WTC11 (cell line): Measurements from ENCODE around the gene TMEM120A. TPM values are rescaled to one million over a fixed set of nuclear protein-coding genes. Genes with fewer than 3 reads are reported as not detected.

Source experiments
- ATAC-seq: fragments of 200-7000 bp; cut with Tn5 transposase; 2 replicates; pipeline ENCODE4 v1.10.0; 2021; ENCODE audit warnings: mild to moderate bottlenecking, moderate library complexity
- CTCF ChIA-PET: fragments of 300-600 bp; sonication (Branson Sonifier 250); formaldehyde crosslinking; loops from one replicate; lab custom pipeline; 2021; ENCODE audit warnings: antibody characterized with exemption; lab: Charles Lee
- POLR2A ChIA-PET: fragments of 350-600 bp; sonication (Branson Sonifier 250); formaldehyde crosslinking; loops from one replicate; lab custom pipeline; 2021; ENCODE audit warnings: antibody characterized with exemption; lab: Charles Lee
- DNase-seq: peaks from one replicate; pipeline ENCODE4 v3.0.0; 2021; ENCODE audit warnings: low spot score
- H3K27ac Mint-ChIP-seq: 2 replicates; pipeline ENCODE4 v1.8.0; 2021; ENCODE audit warnings: mixed read lengths
- H3K27me3 Mint-ChIP-seq: 2 replicates; pipeline ENCODE4 v1.8.0; 2021; ENCODE audit warnings: low read depth, mild to moderate bottlenecking, moderate library complexity, mixed read lengths
- H3K36me3 Mint-ChIP-seq: 2 replicates; pipeline ENCODE4 v1.8.0; 2021; ENCODE audit warnings: mixed read lengths
- H3K4me1 Mint-ChIP-seq: 2 replicates; pipeline ENCODE4 v1.8.0; 2022; ENCODE audit warnings: mixed read lengths
- H3K4me3 Mint-ChIP-seq: 2 replicates; pipeline ENCODE4 v1.8.0; 2021; ENCODE audit warnings: mild to moderate bottlenecking, moderate library complexity, mixed read lengths
- H3K9me3 Mint-ChIP-seq: 2 replicates; pipeline ENCODE4 v1.8.0; 2021; ENCODE audit warnings: mixed read lengths
- ETV6 ChIP-seq: sonication (generic); formaldehyde crosslinking; IDR thresholded peaks from 2 replicates; pipeline ENCODE4 v1.8.1; 2022; ENCODE audit warnings: mild to moderate bottlenecking, missing genetic modification reagents
- MXD4 ChIP-seq: fragments of 250-450 bp; sonication (Bioruptor Pico); IDR thresholded peaks from 2 replicates; pipeline ENCODE4 v1.8.0; 2021; ENCODE audit warnings: mild to moderate bottlenecking, moderate library complexity, borderline replicate concordance
- PRRX2 ChIP-seq: fragments of 250-450 bp; sonication (Bioruptor Pico); IDR thresholded peaks from 2 replicates; pipeline ENCODE4 v1.8.0; 2021; ENCODE audit warnings: mild to moderate bottlenecking
- SP1 ChIP-seq: sonication (generic); formaldehyde crosslinking; conservative IDR thresholded peaks from 2 replicates; pipeline ENCODE4 v1.8.1; 2022; ENCODE audit warnings: missing genetic modification reagents
- ZNF396 ChIP-seq: fragments of 250-450 bp; sonication (Bioruptor Pico); IDR thresholded peaks from 2 replicates; pipeline ENCODE4 v1.8.0; 2021; ENCODE audit warnings: mild to moderate bottlenecking, moderate library complexity, borderline replicate concordance
- total RNA-seq: library from RNA; stranded (reverse); gene quantifications from 3 replicates; pipeline ENCODE4 v1.2.3, GENCODE V29; 2021
- TF ChIP-seq, protein P1 (sequence below): sonication (generic); formaldehyde crosslinking; IDR thresholded peaks from 2 replicates; pipeline ENCODE4 v1.8.0; 2022; ENCODE audit warnings: mild to moderate bottlenecking, missing genetic modification reagents
- TF ChIP-seq, protein P2 (sequence below): sonication (generic); formaldehyde crosslinking; conservative IDR thresholded peaks from 2 replicates; pipeline ENCODE4 v1.8.1; 2023; ENCODE audit warnings: mild to moderate bottlenecking, low read depth, missing genetic modification reagents, moderate library complexity
- TF ChIP-seq, protein P3 (sequence below): fragments of 250-450 bp; sonication (Bioruptor Pico); IDR thresholded peaks from 2 replicates; pipeline ENCODE4 v2.1.2; 2022; ENCODE audit warnings: mild to moderate bottlenecking, moderate library complexity
- TF ChIP-seq, protein P4 (sequence below): fragments of 250-450 bp; sonication (Bioruptor Pico); IDR thresholded peaks from 2 replicates; pipeline ENCODE4 v1.9.0; 2021; ENCODE audit warnings: mild to moderate bottlenecking
- TF ChIP-seq, protein P5 (sequence below): sonication (generic); formaldehyde crosslinking; IDR thresholded peaks from 2 replicates; pipeline ENCODE4 v1.8.1; 2023; ENCODE audit warnings: mild to moderate bottlenecking, missing genetic modification reagents

Gene TMEM120A
- total RNA-seq, 1 experiment from 2014 or later = 21.9 TPM

DNA sequence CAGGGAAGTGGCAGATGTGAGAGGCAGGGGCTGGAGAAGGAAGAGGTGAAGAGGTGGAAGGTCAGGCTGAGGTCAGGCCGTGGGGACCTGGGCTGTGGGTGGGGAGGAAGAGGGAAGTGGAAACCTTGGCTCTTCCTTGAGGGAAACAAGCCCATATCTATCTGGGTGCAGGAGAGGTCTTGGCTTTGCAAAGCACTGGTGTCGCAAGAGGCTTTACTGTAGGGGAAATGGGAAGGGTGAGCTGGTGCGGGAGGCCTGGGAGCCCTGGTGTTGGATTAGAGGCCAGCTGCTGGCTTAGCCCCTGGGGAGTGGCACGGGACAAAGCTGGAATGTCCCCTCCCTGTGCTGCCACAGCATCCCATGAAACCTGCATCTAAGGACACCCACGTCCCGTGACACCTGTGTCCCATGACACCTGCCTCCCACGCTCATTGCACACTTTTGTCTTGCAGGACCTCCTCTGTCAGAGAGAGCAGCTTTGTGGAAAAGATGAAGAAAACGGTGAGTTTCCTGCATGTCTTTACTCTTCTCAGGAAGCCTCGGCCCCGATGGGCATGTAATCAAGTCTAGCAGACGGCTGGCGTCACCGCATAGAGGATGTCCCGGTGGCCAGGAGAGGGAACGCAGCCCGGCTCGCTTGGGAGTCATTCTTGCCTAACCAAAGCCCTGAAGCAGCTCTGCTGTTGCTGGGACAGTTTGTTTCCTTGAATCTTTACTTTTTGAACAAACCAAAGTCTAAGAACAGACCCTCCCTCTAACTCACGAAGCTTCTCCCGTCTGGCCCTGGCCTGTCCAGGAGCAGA is 22.2 kb downstream of the TMEM120A start:
- POLR2A ChIA-PET = no interaction called here
- DNase-seq (peak; percentile 59), ATAC-seq (peak; percentile 78)
- H3K9me3 Mint-ChIP-seq = no peaks in the 10 kb centered on the region
- H3K36me3 Mint-ChIP-seq = peaks cover 26% of the 10 kb centered on the region
- no peaks in the 10 kb centered on the region for H3K4me1 Mint-ChIP-seq
- TF ChIP-seq SP1 (CRISPR knock-in tag) (no peak), ZNF396 (CRISPR knock-in tag) (no peak), ETV6 (CRISPR knock-in tag) (no peak), MXD4 (CRISPR knock-in tag) (no peak), PRRX2 (no peak)
- TF ChIP-seq, protein P1, sequence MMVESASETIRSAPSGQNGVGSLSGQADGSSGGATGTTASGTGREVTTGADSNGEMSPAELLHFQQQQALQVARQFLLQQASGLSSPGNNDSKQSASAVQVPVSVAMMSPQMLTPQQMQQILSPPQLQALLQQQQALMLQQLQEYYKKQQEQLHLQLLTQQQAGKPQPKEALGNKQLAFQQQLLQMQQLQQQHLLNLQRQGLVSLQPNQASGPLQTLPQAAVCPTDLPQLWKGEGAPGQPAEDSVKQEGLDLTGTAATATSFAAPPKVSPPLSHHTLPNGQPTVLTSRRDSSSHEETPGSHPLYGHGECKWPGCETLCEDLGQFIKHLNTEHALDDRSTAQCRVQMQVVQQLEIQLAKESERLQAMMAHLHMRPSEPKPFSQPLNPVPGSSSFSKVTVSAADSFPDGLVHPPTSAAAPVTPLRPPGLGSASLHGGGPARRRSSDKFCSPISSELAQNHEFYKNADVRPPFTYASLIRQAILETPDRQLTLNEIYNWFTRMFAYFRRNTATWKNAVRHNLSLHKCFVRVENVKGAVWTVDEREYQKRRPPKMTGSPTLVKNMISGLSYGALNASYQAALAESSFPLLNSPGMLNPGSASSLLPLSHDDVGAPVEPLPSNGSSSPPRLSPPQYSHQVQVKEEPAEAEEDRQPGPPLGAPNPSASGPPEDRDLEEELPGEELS (CRISPR knock-in tag) = no peak
- TF ChIP-seq, protein P2, sequence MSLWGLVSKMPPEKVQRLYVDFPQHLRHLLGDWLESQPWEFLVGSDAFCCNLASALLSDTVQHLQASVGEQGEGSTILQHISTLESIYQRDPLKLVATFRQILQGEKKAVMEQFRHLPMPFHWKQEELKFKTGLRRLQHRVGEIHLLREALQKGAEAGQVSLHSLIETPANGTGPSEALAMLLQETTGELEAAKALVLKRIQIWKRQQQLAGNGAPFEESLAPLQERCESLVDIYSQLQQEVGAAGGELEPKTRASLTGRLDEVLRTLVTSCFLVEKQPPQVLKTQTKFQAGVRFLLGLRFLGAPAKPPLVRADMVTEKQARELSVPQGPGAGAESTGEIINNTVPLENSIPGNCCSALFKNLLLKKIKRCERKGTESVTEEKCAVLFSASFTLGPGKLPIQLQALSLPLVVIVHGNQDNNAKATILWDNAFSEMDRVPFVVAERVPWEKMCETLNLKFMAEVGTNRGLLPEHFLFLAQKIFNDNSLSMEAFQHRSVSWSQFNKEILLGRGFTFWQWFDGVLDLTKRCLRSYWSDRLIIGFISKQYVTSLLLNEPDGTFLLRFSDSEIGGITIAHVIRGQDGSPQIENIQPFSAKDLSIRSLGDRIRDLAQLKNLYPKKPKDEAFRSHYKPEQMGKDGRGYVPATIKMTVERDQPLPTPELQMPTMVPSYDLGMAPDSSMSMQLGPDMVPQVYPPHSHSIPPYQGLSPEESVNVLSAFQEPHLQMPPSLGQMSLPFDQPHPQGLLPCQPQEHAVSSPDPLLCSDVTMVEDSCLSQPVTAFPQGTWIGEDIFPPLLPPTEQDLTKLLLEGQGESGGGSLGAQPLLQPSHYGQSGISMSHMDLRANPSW (CRISPR knock-in tag) = no peak
- TF ChIP-seq, protein P3, sequence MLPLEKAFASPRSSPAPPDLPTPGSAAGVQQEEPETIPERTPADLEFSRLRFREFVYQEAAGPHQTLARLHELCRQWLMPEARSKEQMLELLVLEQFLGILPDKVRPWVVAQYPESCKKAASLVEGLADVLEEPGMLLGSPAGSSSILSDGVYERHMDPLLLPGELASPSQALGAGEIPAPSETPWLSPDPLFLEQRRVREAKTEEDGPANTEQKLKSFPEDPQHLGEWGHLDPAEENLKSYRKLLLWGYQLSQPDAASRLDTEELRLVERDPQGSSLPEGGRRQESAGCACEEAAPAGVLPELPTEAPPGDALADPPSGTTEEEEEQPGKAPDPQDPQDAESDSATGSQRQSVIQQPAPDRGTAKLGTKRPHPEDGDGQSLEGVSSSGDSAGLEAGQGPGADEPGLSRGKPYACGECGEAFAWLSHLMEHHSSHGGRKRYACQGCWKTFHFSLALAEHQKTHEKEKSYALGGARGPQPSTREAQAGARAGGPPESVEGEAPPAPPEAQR (CRISPR knock-in tag) = no peak
- TF ChIP-seq, protein P4, sequence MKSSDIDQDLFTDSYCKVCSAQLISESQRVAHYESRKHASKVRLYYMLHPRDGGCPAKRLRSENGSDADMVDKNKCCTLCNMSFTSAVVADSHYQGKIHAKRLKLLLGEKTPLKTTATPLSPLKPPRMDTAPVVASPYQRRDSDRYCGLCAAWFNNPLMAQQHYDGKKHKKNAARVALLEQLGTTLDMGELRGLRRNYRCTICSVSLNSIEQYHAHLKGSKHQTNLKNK = no peak
- CTCF ChIA-PET = interaction anchor here (0.5 to 1.7 kb wide), 10 partner anchors 10 to 210 kb away, joined by 3 to 9 read pairs (median 4); partner anchors contain the start of gene TMEM120A
- H3K4me3 Mint-ChIP-seq = no peak overlapping the region
- peak overlapping the region; percentile 30 for H3K27ac Mint-ChIP-seq
- no peaks in the 10 kb centered on the region for H3K27me3 Mint-ChIP-seq

DNA sequence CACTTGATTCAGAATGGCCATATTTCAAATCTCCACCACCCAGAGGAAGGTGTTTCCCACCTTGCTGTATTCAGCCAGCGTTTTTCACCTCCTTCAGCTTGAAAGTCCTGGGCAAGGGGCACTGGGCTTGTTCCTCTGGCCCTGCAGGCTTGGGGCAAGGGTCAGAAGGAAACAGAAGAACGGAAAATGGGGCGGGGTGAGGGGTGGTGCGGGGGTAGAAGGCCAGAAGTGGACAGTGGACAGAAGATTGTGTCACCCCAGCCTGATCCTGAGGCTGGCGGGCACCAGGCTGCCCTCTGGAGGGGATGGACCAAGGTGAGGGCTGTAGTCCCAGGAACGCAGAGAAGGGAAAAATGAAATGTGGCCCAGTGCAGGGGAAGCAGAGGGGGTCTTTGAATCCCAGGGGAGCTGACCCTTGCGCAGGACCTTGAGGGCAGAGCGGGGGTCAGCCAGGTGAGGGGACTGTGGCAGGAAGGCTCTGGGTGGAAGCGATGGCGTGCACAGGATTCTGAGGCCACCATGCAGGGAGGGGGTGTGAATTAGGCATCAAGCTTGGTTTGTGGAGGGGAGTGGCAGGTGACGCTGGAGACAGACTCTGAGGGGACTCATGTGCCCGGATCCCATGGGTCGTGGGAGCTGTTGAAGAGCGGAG is 23.0 kb downstream of the TMEM120A start:
- Mint-ChIP-seq H3K36me3 (peaks cover 26% of the 10 kb centered on the region), H3K27ac (peak overlapping the region; percentile 30), H3K4me1 (no peaks in the 10 kb centered on the region), H3K9me3 (no peaks in the 10 kb centered on the region), H3K4me3 (no peak overlapping the region), H3K27me3 (no peaks in the 10 kb centered on the region)
- POLR2A ChIA-PET = no interaction called here
- ATAC-seq = no peak
- TF ChIP-seq, protein P5, sequence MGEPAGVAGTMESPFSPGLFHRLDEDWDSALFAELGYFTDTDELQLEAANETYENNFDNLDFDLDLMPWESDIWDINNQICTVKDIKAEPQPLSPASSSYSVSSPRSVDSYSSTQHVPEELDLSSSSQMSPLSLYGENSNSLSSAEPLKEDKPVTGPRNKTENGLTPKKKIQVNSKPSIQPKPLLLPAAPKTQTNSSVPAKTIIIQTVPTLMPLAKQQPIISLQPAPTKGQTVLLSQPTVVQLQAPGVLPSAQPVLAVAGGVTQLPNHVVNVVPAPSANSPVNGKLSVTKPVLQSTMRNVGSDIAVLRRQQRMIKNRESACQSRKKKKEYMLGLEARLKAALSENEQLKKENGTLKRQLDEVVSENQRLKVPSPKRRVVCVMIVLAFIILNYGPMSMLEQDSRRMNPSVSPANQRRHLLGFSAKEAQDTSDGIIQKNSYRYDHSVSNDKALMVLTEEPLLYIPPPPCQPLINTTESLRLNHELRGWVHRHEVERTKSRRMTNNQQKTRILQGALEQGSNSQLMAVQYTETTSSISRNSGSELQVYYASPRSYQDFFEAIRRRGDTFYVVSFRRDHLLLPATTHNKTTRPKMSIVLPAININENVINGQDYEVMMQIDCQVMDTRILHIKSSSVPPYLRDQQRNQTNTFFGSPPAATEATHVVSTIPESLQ = no peak
- no peak for TF ChIP-seq ZNF396 (CRISPR knock-in tag)
- CTCF ChIA-PET = interaction anchor here (0.9 to 1.7 kb wide), 6 partner anchors 10 to 105 kb away, joined by 3 to 9 read pairs (median 5); no protein-coding TSS in a partner anchor
- no peak for DNase-seq
